Neutrophil (primary cell): ENCODE data around the gene FMO2.

ENCODE experiments used
- H3K27ac ChIP-seq: fragments of 200-600 bp; sonication (generic); 2 replicates; pipeline ENCODE4 v1.5.1; 2016; ENCODE audit warnings: mild to moderate bottlenecking, moderate library complexity
- H3K27me3 ChIP-seq: fragments of 200-600 bp; sonication (generic); 2 replicates; pipeline ENCODE4 v1.6.0; 2016; ENCODE audit warnings: mild to moderate bottlenecking
- H3K36me3 ChIP-seq: fragments of 200-600 bp; sonication (generic); 2 replicates; pipeline ENCODE4 v1.5.1; 2017
- H3K4me1 ChIP-seq, 2 experiments: fragments of 200-600 bp in 1 of 2; sonication (generic) in 1 of 2; 1 replicate in 1 of 2; 2 replicates in 1 of 2; pipeline versions ENCODE4 v1.5.1 to v1.6.1; 2013 to 2016; ENCODE audit warnings: low read depth in 1 of 2, low read length in 1 of 2, mild to moderate bottlenecking in 1 of 2, moderate library complexity in 1 of 2; ENCODE audit not compliant: control insufficient read depth in 1 of 2, insufficient read depth in 1 of 2
- H3K4me3 ChIP-seq, 2 experiments: fragments of 200-600 bp in 1 of 2; sonication (generic) in 1 of 2; 1 replicate in 1 of 2; 2 replicates in 1 of 2; pipeline ENCODE4 v1.5.1; 2013 to 2016; ENCODE audit warnings: low read depth in 1 of 2, low read length in 1 of 2, mild to moderate bottlenecking in 1 of 2, moderate library complexity in 1 of 2
- H3K9me3 ChIP-seq: fragments of 200-600 bp; sonication (generic); 2 replicates; pipeline ENCODE4 v1.5.1; 2016
- CTCF ChIP-seq: fragments of 200-600 bp; sonication (generic); IDR thresholded peaks from 2 replicates; pipeline ENCODE4 v1.5.1; 2016; ENCODE audit warnings: antibody characterized with exemption

FMO2 gene

GRCh38 chr1:171188388-171189266, 3.5 kb downstream of the FMO2 start:
- Histone ChIP-seq H3K27ac (no peak overlapping the region), H3K36me3 (no peaks in the 10 kb centered on the region), H3K9me3 (no peaks in the 10 kb centered on the region), H3K27me3 (no peaks in the 10 kb centered on the region), H3K4me1 (no peaks in the 10 kb centered on the region), H3K4me3 (no peak overlapping the region)
- TF ChIP-seq CTCF: peak; percentile 48

- no peak for TF ChIP-seq CTCF
- Histone ChIP-seq H3K4me1 (no peaks in the 10 kb centered on the region), H3K36me3 (no peaks in the 10 kb centered on the region)
Measured at GRCh38 chr1:171191992-171192391, 6.9 kb downstream of the FMO2 start.

GRCh38 chr1:171195767-171196166, 10.7 kb downstream of the FMO2 start:
- H3K4me3 ChIP-seq: no peak overlapping the region
- no peak overlapping the region for H3K27ac ChIP-seq
- H3K9me3 ChIP-seq: no peaks in the 10 kb centered on the region
- H3K4me1 ChIP-seq: no peaks in the 10 kb centered on the region
- no peaks in the 10 kb centered on the region for H3K36me3 ChIP-seq
- no peak for TF ChIP-seq CTCF
- H3K27me3 ChIP-seq: no peaks in the 10 kb centered on the region

More at GRCh38 chr1:171191992-171192391, 6.9 kb downstream of the FMO2 start:
- Histone ChIP-seq H3K27ac (no peak overlapping the region), H3K4me3 (no peak overlapping the region), H3K9me3 (no peaks in the 10 kb centered on the region), H3K27me3 (no peaks in the 10 kb centered on the region)

- no peaks in the 10 kb centered on the region for H3K36me3 ChIP-seq
- H3K4me1 ChIP-seq: no peaks in the 10 kb centered on the region
- no peak overlapping the region for H3K4me3 ChIP-seq
- TF ChIP-seq CTCF: no peak
- H3K27me3 ChIP-seq: no peaks in the 10 kb centered on the region
- H3K9me3 ChIP-seq: no peaks in the 10 kb centered on the region
- no peak overlapping the region for H3K27ac ChIP-seq
Measured at GRCh38 chr1:171196351-171196750, 11.3 kb downstream of the FMO2 start.

GRCh38 chr1:171198081-171198480, 13.0 kb downstream of the FMO2 start:
- no peaks in the 10 kb centered on the region for H3K4me1 ChIP-seq
- H3K36me3 ChIP-seq: no peaks in the 10 kb centered on the region
- no peaks in the 10 kb centered on the region for H3K27me3 ChIP-seq
- H3K27ac ChIP-seq: no peak overlapping the region
- no peaks in the 10 kb centered on the region for H3K9me3 ChIP-seq
- no peak for TF ChIP-seq CTCF
- no peak overlapping the region for H3K4me3 ChIP-seq
